H1 (cell line): ENCODE data around the gene IL17RD. TPM values are rescaled to one million over a fixed set of nuclear protein-coding genes. Genes with fewer than 3 reads are reported as not detected.

ENCODE experiments used
- CTCF ChIA-PET: fragments of 300-600 bp; sonication (Branson Sonifier 250); formaldehyde crosslinking; loops from one replicate; lab custom pipeline; 2021; ENCODE audit not compliant: partially characterized antibody; lab: Charles Lee
- POLR2A ChIA-PET: fragments of 300-600 bp; sonication (Branson Sonifier 250); formaldehyde crosslinking; loops from one replicate; lab custom pipeline; 2021; ENCODE audit warnings: inconsistent platforms; ENCODE audit not compliant: partially characterized antibody; lab: Charles Lee
- DNase-seq, 2 experiments: peaks; one replicate each; pipeline versions ENCODE4 v3.0.0 to v3.0.0-alpha.2; 2010 to 2022; ENCODE audit warnings: low spot score in 2 of 2, low read depth in 1 of 2, mixed read lengths in 1 of 2
- FAIRE-seq: peaks from 2 replicates; lab custom pipeline; 2011; peaks lifted over from hg19 to GRCh38; lab: Jason Lieb, UNC
- H2AFZ ChIP-seq: 2 replicates; pipeline ENCODE4 v1.8.1; 2012; ENCODE audit warnings: low read length, inconsistent platforms
- H2AK5ac ChIP-seq: 2 replicates; pipeline ENCODE4 v1.6.1; 2013; ENCODE audit warnings: low read depth, low read length
- H2BK120ac ChIP-seq: replicated peaks from 2 replicates; pipeline ENCODE3; 2013; ENCODE audit warnings: low read depth, low read length, inconsistent platforms
- H2BK12ac ChIP-seq: 2 replicates; pipeline ENCODE4 v1.6.1; 2013; ENCODE audit warnings: low read depth, low read length
- H2BK15ac ChIP-seq: 2 replicates; pipeline ENCODE4 v1.6.1; 2013; ENCODE audit warnings: low read length
- H2BK20ac ChIP-seq: 2 replicates; pipeline ENCODE4 v1.6.1; 2013; ENCODE audit warnings: low read length
- H2BK5ac ChIP-seq: 2 replicates; pipeline ENCODE4 v1.6.1; 2013; ENCODE audit warnings: low read depth, low read length
- H3K14ac ChIP-seq: 2 replicates; pipeline ENCODE4 v1.6.1; 2013; ENCODE audit warnings: inconsistent platforms; ENCODE audit not compliant: insufficient read length
- H3K18ac ChIP-seq: 2 replicates; pipeline ENCODE4 v1.6.1; 2013; ENCODE audit warnings: low read length; ENCODE audit errors: extremely low read depth
- H3K23ac ChIP-seq: 2 replicates; pipeline ENCODE4 v1.6.1; 2013; ENCODE audit warnings: inconsistent platforms; ENCODE audit not compliant: insufficient read length
- H3K23me2 ChIP-seq: 2 replicates; pipeline ENCODE4 v1.6.1; 2013; ENCODE audit warnings: low read depth, low read length
- H3K27ac ChIP-seq: 2 replicates; pipeline ENCODE4 v1.6.1; 2011; ENCODE audit warnings: low read depth, low read length, inconsistent platforms
- H3K27me3 ChIP-seq, 4 experiments: replicated peaks in 1 of 4; 1 replicate in 1 of 4; 2 replicates in 3 of 4; pipeline versions ENCODE4 v1.6.1 to v1.8.1; 2011 to 2013; ENCODE audit warnings: low read length in 3 of 4, mild to moderate bottlenecking in 3 of 4, inconsistent platforms in 2 of 4, mixed read lengths in 2 of 4, moderate library complexity in 1 of 4; ENCODE audit not compliant: control insufficient read depth in 3 of 4, insufficient read depth in 3 of 4; ENCODE audit errors: extremely low read depth in 1 of 4
- H3K36me3 ChIP-seq, 4 experiments: 2 replicates each; pipeline versions ENCODE4 v1.6.1 to v1.8.1; 2011 to 2013; ENCODE audit warnings: mild to moderate bottlenecking in 4 of 4, low read length in 3 of 4, moderate library complexity in 2 of 4, control low read depth in 1 of 4, inconsistent platforms in 1 of 4; ENCODE audit not compliant: insufficient read depth in 4 of 4, control insufficient read depth in 2 of 4
- H3K4ac ChIP-seq: replicated peaks from 2 replicates; pipeline ENCODE3; 2013; ENCODE audit warnings: low read length, low read depth, mixed read lengths, inconsistent platforms; ENCODE audit not compliant: insufficient read length
- H3K4me1 ChIP-seq, 4 experiments: replicated peaks in 1 of 4; 1 replicate in 1 of 4; 2 replicates in 3 of 4; pipeline versions ENCODE4 v1.6.1 to v1.8.1; 2011 to 2013; ENCODE audit warnings: low read length in 3 of 4, inconsistent platforms in 2 of 4, mixed read lengths in 1 of 4; ENCODE audit not compliant: insufficient read depth in 4 of 4, control insufficient read depth in 3 of 4
- H3K4me2 ChIP-seq, 2 experiments: 2 replicates each; pipeline versions ENCODE4 v1.6.1 to v1.8.1; 2011 to 2013; ENCODE audit warnings: low read depth in 2 of 2, low read length in 2 of 2, control low read depth in 1 of 2, inconsistent platforms in 1 of 2, mild to moderate bottlenecking in 1 of 2; ENCODE audit not compliant: insufficient read depth in 1 of 2
- H3K4me3 ChIP-seq, 4 experiments: fragments of 200-600, 300-600 bp in 1 of 4; sonication (generic), shearing (Covaris generic), sonication (Bioruptor Twin) in 1 of 4; 2 replicates each; pipeline versions ENCODE4 v1.5.1 to v1.8.1; 2011 to 2016; ENCODE audit warnings: low read length in 4 of 4, low read depth in 3 of 4, control low read depth in 2 of 4, inconsistent platforms in 2 of 4, mild to moderate bottlenecking in 2 of 4, mixed read lengths in 1 of 4, moderate library complexity in 1 of 4; ENCODE audit not compliant: insufficient read depth in 2 of 4; ENCODE audit errors: extremely low read depth in 1 of 4
- H3K56ac ChIP-seq: replicated peaks from 2 replicates; pipeline ENCODE3; 2013; ENCODE audit warnings: low read depth, mild to moderate bottlenecking, mixed read lengths, low read length, inconsistent platforms; ENCODE audit not compliant: insufficient read length
- H3K79me1 ChIP-seq: 2 replicates; pipeline ENCODE4 v1.6.1; 2013; ENCODE audit warnings: low read depth, low read length, control low read depth
- H3K79me2 ChIP-seq, 2 experiments: 2 replicates each; pipeline versions ENCODE4 v1.6.1 to v1.8.1; 2012 to 2013; ENCODE audit warnings: low read length in 2 of 2, mild to moderate bottlenecking in 2 of 2, inconsistent platforms in 1 of 2; ENCODE audit not compliant: insufficient read depth in 2 of 2, control insufficient read depth in 1 of 2
- H3K9ac ChIP-seq, 4 experiments: replicated peaks in 1 of 4; 1 replicate in 1 of 4; 2 replicates in 3 of 4; pipeline versions ENCODE4 v1.6.1 to v1.8.1; 2011 to 2013; ENCODE audit warnings: low read depth in 3 of 4, low read length in 3 of 4, control low read depth in 2 of 4, mild to moderate bottlenecking in 2 of 4, moderate library complexity in 2 of 4, inconsistent platforms in 1 of 4; ENCODE audit errors: extremely low read depth in 1 of 4
- H3K9me3 ChIP-seq, 2 experiments: 2 replicates each; pipeline versions ENCODE4 v1.6.1 to v1.8.1; 2012 to 2013; ENCODE audit warnings: mild to moderate bottlenecking in 2 of 2, moderate library complexity in 2 of 2, control low read depth in 1 of 2, inconsistent platforms in 1 of 2, low read depth in 1 of 2, low read length in 1 of 2, mixed read lengths in 1 of 2; ENCODE audit not compliant: insufficient read depth in 2 of 2
- H4K20me1 ChIP-seq, 2 experiments: replicated peaks in 1 of 2; 2 replicates each; pipeline versions ENCODE3 to v1.8.1; 2011 to 2013; ENCODE audit warnings: inconsistent platforms in 2 of 2, low read length in 2 of 2, mild to moderate bottlenecking in 1 of 2; ENCODE audit not compliant: insufficient read depth in 2 of 2, control insufficient read depth in 1 of 2
- H4K5ac ChIP-seq: 2 replicates; pipeline ENCODE4 v1.6.1; 2013; ENCODE audit warnings: low read length, low read depth, mixed read lengths, inconsistent platforms; ENCODE audit not compliant: insufficient read length
- H4K8ac ChIP-seq: 2 replicates; pipeline ENCODE4 v1.8.0; 2013; ENCODE audit warnings: mild to moderate bottlenecking, moderate library complexity, low read length, inconsistent platforms; ENCODE audit not compliant: insufficient read depth; ENCODE audit errors: extremely low read depth
- H4K91ac ChIP-seq: replicated peaks from 2 replicates; pipeline ENCODE3; 2013; ENCODE audit warnings: low read length, mixed read lengths, inconsistent platforms; ENCODE audit not compliant: insufficient read length
- BACH1 ChIP-seq: IDR thresholded peaks from 2 replicates; pipeline ENCODE4 v1.6.1; 2012; ENCODE audit warnings: low read length, improper control_type of control experiment
- BRCA1 ChIP-seq: IDR thresholded peaks from 2 replicates; pipeline ENCODE4 v1.6.1; 2012; ENCODE audit warnings: low read depth, low read length, improper control_type of control experiment
- HDAC2 ChIP-seq, 2 experiments: fragments of 300-600 bp in 1 of 2; sonication (generic) in 1 of 2; IDR thresholded peaks; 2 replicates each; pipeline ENCODE4 v1.6.1; 2011 to 2012; ENCODE audit warnings: low read depth in 2 of 2, low read length in 2 of 2, mild to moderate bottlenecking in 2 of 2, moderate library complexity in 2 of 2, borderline replicate concordance in 1 of 2, inconsistent platforms in 1 of 2
- RNF2 ChIP-seq: fragments of 200-900, 300-1000 bp; sonication (generic); IDR thresholded peaks from 2 replicates; pipeline ENCODE4 v1.7.1; 2016; ENCODE audit warnings: borderline replicate concordance, low read depth, mild to moderate bottlenecking, antibody characterized with exemption, low read length; ENCODE audit not compliant: poor library complexity, severe bottlenecking; ENCODE audit errors: missing control alignments
- WGBS, 2 experiments: shearing (Covaris generic) in 1 of 2; methylation state at CpG; one replicate each; pipeline versions ENCODE4 v1.1.6 to v1.1.7; 2013 to 2015; ENCODE audit warnings: low lambda C conversion rate in 2 of 2, mixed read lengths in 2 of 2, inconsistent platforms in 1 of 2, low coverage in 1 of 2, missing lambda C conversion rate in 1 of 2; ENCODE audit not compliant: insufficient replicate concordance in 2 of 2, insufficient coverage in 1 of 2, insufficient read length in 1 of 2; ENCODE audit errors: extremely low coverage in 1 of 2, missing lambda C conversion rate in 1 of 2; 5-methylcytosine and 5-hydroxymethylcytosine counted together
- polyA plus RNA-seq, 7 experiments: library from polyadenylated mRNA; depleted of rRNA in 3 of 7; stranded (reverse) in 5 of 7; unstranded in 2 of 7; fragments of >200 nt in 5 of 7; fragments of 200-250 nt in 2 of 7; gene quantifications; 1 replicate in 5 of 7; 2 replicates in 1 of 7; 4 replicates in 1 of 7; pipeline versions ENCODE4 v1.2.1 to v1.2.3, GENCODE V29; 2011 to 2013; ENCODE audit warnings: missing spikeins in 2 of 7, mixed read lengths in 2 of 7
- total RNA-seq: library from RNA; stranded (reverse); fragmentation: NEBNext Ultra II Directional; extraction: Animal tissue kit (Norgen Biotek cat#: 25700); gene quantifications from 2 replicates; pipeline ENCODE4 v1.2.1, GENCODE V29; 2021
- TF ChIP-seq, protein P1 (sequence below): IDR thresholded peaks from 2 replicates; pipeline ENCODE4 v1.6.1; 2012; ENCODE audit warnings: low read length, inconsistent platforms

IL17RD gene
- total and polyA plus RNA-seq, 2 of the 8 experiments (the other 6 are each of a cell fraction or from before 2014, with no cell fraction given) = 10.9 to 48.9 TPM

DNA sequence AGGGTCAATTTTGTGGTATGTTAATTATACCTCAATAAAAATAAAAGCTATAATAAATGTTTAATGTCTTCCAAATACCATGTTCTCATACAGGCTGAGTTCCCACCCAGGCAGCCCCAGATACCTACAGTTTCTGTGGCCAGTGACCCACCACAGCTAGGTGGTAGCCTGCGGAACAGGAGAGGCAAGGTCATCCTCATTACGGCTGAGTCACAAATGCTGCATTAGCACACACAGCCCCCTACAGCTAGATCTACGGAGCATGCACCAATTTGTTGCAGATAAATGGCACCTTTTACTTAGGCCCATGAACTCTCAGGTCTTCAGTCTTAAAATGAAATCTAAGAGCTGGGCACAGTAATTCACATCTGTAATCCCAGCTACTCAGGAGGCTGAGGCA is 99.6 kb downstream of the IL17RD start:
- H3K79me2 ChIP-seq = no peaks in the 10 kb centered on the region
- TF ChIP-seq BACH1 (peak; percentile 88), HDAC2 (IDR thresholded peaks at IDR 0.05; ENCODE audit: borderline replicate concordance in 1 of 2, low read depth in 2 of 2, low read length in 2 of 2) (no peak), BRCA1 (no peak), RNF2 (no peak)
- TF ChIP-seq, protein P1, sequence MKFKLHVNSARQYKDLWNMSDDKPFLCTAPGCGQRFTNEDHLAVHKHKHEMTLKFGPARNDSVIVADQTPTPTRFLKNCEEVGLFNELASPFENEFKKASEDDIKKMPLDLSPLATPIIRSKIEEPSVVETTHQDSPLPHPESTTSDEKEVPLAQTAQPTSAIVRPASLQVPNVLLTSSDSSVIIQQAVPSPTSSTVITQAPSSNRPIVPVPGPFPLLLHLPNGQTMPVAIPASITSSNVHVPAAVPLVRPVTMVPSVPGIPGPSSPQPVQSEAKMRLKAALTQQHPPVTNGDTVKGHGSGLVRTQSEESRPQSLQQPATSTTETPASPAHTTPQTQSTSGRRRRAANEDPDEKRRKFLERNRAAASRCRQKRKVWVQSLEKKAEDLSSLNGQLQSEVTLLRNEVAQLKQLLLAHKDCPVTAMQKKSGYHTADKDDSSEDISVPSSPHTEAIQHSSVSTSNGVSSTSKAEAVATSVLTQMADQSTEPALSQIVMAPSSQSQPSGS = no peak

More for the DNA sequence above, 99.6 kb downstream of the IL17RD start:
- no peak overlapping the region for H3K9ac ChIP-seq
- H3K18ac ChIP-seq = no peak overlapping the region
- H3K79me1 ChIP-seq = peaks cover 3% of the 10 kb centered on the region; the same call in 1 of the 2 replicates
- H3K4me2 ChIP-seq = no peak overlapping the region
- ChIA-PET POLR2A (interaction anchor here (0.6 to 0.8 kb wide), 2 partner anchors 11 to 383 kb away, joined by 3 to 4 read pairs; no protein-coding TSS in a partner anchor), CTCF (interaction anchor here (1.0 to 1.8 kb wide), 4 partner anchors 12 to 286 kb away, joined by 3 to 7 read pairs (median 4); no protein-coding TSS in a partner anchor)
- H2AFZ ChIP-seq = no peak overlapping the region
- H2BK15ac ChIP-seq = no peak overlapping the region
- H3K9me3 ChIP-seq = no peaks in the 10 kb centered on the region
- H3K36me3 ChIP-seq = no peaks in the 10 kb centered on the region
- H3K4me3 ChIP-seq = no peak overlapping the region
- H3K14ac ChIP-seq = no peak overlapping the region
- H2AK5ac ChIP-seq = no peak overlapping the region
- H3K27me3 ChIP-seq = no peaks in the 10 kb centered on the region
- H3K4me1 ChIP-seq = peaks cover 0 to 13% (median 7%) of the 10 kb centered on the region in 4 experiments; a peak in 6 of 7 replicates
- H3K27ac ChIP-seq = no peak overlapping the region
- H3K4ac ChIP-seq = no peak overlapping the region
- H4K20me1 ChIP-seq = no peaks in the 10 kb centered on the region
- H2BK20ac ChIP-seq = no peak overlapping the region
- H3K56ac ChIP-seq = no peak overlapping the region
- H2BK5ac ChIP-seq = no peak overlapping the region
- H3K23me2 ChIP-seq = peaks cover 2% of the 10 kb centered on the region; the same call in 1 of the 2 replicates
- H4K5ac ChIP-seq = no peak overlapping the region
- DNase-seq (no peak), FAIRE-seq (no peak)
- H4K8ac ChIP-seq = no peak overlapping the region
- WGBS, 2 experiments = 89% methylated on average over 3 of the region's 3 CpGs; no CpG with 5 or more reads in 1 of the 2 experiments
- H3K23ac ChIP-seq = no peak overlapping the region
- H2BK120ac ChIP-seq = no peak overlapping the region
- no peak overlapping the region for H2BK12ac ChIP-seq
- H4K91ac ChIP-seq = no peak overlapping the region
